Stimulated activated CD4-positive, alpha-beta T cell treated with anti-CD3 and anti-CD28 coated beads, Interleukin-15, amount 100 ng/mL, for 1 hour (primary cell): Measurements from ENCODE around the gene ALOXE3.
A peak's percentile ranks its signal among the peaks of the same experiment; 100 is the strongest.
"Not testable (repeated sequence)": the region's sequence is repeated elsewhere in the genome, so short reads cannot be mapped to it uniquely, and the experiment has no call there.

Source experiments
- DNase-seq, 2 donors: peaks; one replicate each; pipeline ENCODE4 v3.0.0-alpha.2; 2020; ENCODE audit warnings: low read depth in 1 of 2, low spot score in 1 of 2

ALOXE3 gene

DNA sequence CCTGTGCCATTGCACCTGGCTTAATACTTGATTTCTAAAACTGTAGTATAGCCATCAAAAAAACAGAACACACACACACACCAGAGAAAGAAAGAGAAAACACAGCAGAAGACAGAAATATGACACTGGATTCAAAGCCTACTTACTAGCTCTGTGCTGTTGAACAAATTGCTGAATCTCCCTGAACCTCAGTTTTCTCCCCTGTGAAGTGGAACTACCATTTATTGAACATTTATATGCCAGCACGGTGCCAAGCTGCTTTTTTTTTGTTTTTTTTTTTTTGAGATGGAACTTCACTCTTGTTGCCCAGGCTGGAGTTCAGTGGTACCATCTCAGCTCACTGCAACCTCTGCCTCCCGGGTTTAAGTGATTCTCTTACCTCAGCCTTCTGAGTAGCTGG, 17.6 kb downstream of the ALOXE3 start:
- DNase-seq, result no peak

DNA sequence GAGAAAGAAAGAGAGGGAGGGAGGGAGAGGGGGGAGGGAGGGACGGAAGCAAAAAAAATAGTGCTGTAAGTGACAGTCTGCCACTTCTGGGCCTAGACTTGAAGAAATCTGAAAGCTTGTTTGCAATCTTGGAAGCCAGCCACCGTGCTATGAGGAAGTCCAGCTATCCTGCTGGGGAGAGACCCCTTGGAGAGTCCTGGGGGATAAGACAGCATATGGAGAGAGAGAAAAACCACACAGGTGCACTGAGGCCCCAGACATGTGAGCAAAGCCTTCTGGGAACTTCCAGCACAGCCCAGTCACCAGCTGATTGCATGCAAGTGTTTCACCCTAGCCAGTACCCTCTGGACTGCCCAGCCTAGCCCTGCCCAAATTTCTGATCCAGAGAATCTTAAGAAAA, 18.2 kb downstream of the ALOXE3 start:
- DNase-seq, result no peak

DNA sequence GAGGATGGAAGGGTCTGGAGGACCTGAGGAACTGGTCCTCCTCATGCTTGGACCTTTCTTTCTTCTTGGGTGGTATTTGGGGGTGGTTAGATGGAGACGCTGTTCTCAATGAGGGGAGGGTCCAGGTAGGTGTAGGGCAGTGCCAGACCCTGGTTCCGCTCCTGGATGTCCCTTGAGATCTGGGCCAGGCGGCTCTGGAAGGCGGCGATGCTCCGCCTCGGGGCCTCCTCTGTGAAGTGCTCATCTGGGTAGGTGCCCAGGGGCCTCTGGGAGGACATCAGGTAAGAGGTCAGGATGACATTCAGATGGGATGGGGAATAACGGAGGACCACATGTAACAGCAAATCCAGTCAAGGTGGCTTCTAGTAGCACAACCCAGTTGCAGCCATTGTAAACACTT, 21.8 kb downstream of the ALOXE3 start:
- no peak for DNase-seq

DNA sequence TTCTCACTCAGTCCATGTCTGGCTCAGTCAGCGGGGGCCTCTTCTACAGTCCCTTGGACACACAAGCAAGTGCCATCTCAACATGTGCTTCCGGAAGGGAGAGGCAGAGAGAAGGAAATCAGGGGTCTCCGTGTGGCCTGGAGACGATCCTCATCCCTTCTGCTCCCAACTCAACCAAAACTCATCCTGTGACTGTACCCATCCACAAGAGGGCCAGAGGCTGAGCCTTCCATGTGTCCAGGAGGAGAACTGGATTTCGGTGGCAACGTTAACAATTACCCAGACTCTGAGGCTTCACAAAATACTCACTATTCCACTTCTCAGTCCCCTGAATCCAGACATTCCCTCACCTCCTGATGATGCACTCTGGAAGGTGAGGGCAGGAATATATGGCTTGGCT, 23.0 kb downstream of the ALOXE3 start:
- DNase-seq, result no peak

GRCh38 chr17:8091033-8091687, 27.2 kb downstream of the ALOXE3 start:
- DNase-seq, result no peak

DNA sequence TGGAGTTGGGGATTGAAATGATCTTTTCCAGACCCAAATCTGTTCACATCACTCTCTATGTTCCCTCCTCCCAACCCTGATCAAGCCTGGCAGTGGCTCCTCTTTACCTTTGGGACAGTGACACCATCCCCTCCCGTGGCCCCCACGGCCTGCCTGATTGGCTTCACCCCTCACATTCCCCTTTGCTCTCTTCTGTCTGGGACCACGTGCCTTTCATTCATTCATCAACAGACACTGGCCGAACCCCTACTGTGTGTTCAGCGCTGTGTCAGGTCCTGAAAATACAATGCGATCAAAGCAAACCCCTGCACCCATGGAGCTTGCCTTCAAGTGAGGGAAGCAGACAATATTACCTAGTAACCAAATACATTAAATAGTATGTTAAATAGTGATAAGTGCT, 28.6 kb downstream of the ALOXE3 start:
- DNase-seq, result no peak

GRCh38 chr17:8087952-8088230, 30.4 kb downstream of the ALOXE3 start:
- no peak for DNase-seq

DNA sequence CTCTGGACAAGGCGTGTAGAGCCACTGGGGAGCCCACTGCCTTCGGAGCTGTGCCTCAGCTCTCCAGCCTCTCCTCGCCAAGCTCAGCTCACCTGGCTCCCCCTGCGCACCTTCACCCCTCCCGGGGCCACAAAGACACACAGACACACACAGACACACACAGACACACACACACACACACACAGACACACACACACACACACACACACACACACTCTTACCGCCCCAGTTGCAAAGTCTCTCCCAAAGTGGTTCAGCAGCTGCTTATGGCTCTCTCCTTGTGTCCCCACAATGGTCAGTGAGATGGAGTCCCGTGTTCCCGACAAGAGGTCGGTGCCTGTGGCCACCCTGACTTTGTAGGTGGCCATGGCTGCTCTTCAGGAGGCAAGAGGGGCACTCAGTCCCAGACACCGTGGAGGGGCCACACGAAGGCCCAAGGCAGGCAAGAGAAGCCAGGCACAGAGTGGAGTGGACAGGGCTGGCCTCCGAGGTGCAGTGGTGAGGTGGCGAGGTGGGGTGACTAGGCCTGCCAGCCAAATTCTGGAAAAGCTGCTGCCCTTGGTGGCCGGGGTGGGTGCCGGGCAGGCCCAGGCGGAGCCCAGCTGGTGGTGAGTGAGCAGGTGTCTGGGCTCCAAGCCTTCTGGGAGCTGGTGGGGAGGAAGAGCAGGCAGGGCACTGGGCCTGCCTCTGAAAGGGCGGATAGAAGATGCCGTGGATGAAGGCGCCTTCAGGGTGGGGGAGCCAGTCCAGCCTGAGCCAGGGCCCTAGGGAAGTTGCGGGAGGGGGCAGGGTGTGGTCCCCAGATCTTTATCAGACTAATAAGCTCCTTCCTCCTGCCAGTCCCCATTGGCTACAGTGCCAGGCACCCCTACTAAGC, 31.0 kb downstream of the ALOXE3 start, which contains the start of gene ALOX12B:
Gene ALOX12B (minus strand): TSS at position 642 of the 877 bp plus-strand sequence. CDS start 274 bp downstream, at position 368.
- DNase-seq, result no peak

GRCh38 chr17:8084250-8084649, 34.1 kb downstream of the ALOXE3 start:
- no peak for DNase-seq

DNA sequence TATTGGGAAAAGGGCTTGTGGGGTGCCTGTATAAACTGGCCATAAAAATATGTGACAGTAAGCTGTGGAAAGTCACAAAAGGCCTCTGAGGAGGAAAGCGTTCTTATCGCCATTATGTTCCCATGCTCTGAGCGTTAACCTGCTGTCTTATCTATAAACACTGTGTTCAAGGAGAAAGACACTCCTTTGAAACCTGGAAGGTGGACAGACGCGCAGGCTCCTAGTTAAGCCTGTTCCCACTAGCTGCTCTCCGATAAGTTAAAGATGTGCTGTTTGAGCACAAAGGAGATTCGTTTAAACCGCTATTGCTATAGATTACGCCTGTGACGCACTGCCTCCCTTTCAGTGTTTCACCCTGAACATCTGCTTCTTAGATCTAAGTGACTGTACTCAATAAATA, 36.0 kb downstream of the ALOXE3 start:
- DNase-seq, result no peak

GRCh38 chr17:8081876-8082275, 36.4 kb downstream of the ALOXE3 start:
- no peak for DNase-seq

DNA sequence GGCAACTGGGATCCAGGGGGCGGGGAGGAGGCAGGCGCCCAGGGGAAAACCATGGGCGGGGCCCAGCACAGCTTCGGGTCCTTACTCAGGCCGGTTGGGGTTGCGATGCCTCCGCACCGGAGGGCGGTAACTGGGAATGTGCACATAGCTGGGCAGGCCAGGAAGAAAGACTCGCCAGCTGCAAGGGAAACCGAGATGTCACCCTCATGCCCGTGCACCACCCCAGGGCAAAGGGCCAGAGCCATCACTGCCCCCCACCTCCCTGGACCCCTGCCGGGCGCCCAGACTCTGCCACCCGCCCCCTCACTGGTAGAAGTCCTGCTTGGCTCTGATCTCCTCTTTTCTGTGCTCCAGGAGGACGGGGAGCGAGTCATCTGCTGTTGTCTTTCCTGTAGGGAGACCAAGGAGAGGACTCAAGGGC, 37.5 kb downstream of the ALOXE3 start:
- DNase-seq, result no peak

DNA sequence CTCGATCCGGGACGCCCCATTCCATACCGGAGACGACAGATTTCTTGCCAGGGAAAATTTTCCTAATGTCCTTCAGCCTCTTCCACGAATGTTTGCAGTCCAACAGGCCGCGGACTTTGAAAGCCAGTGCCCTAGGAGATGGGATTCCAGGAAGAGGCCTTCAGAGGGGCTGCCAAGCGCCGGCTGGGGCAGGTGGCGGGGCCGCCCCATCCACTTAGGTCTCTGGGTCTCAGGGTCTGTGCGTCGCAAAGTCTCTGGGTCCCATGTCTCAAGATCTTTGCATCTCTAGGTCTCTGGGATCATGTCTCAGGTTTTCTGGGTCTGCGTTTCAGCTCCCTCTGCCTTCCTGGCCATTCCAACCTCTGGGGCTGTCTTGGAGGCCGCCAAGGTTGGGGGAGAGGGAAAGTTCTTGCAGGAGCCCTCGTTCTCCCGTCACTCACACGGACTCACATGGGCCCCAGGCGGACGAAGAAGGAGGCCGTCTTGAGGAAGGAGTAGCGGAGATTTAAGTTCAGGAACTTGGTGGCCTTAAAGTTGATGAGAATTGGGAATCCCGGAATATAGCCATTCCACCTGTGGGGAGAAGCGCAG, 38.0 kb downstream of the ALOXE3 start:
- DNase-seq, result no peak

GRCh38 chr17:8079291-8080207, 38.8 kb downstream of the ALOXE3 start:
- peak; percentile 57 to 70 for DNase-seq

- DNase-seq, result not testable (repeated sequence)
Measured at GRCh38 chr17:8077939-8078338, 40.4 kb downstream of the ALOXE3 start.

DNA sequence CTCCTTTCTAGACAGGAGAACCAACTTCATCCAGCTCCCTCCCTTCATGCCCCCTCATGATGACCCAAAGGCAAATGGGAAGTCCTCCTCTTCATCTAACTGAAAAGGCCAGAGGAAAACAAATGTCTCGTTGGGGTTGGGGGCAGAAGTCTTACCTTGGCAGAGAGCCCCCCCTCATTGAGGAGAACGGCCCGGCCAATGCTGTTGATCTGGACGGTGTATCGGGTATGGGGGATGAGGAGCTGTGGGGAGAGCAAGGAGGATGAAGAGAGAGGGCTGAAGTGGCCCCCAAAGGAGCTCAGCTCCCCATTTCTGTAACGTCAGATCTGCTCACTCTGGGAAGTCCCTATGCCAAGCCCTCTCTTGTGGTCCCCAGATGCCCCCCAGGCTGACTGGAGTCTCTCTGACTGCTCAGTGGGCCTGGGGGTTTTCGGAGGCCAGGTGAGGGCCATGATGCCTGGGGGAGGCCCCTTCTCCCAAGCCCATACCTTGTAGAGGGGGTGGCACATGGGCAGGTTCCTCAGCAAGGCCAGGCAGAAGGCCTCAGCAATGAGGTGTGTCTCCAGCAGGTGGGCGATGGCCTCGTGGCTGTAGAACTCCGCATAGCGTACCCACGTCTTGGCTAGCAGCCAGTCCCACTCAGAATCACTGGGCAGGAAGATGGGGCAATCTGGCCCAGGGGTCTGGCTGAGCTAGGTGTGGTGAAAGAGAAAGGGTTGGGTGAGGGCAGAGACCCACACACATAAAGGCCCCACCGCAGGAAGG, 41.6 kb downstream of the ALOXE3 start:
- no peak for DNase-seq

- no peak for DNase-seq
Measured at GRCh38 chr17:8075574-8076342, 42.6 kb downstream of the ALOXE3 start.

GRCh38 chr17:8075081-8075480, 43.2 kb downstream of the ALOXE3 start:
- DNase-seq, result no peak

GRCh38 chr17:8074554-8074953, 43.8 kb downstream of the ALOXE3 start:
- DNase-seq, result no peak
